OCI-LY1 (cell line): ENCODE measurements around the gene CAPNS1.

ENCODE experiments used
- H2AFZ ChIP-seq: fragments of 200-600 bp; sonication (generic), shearing (Covaris generic); 2 replicates; pipeline ENCODE4 v1.6.0; 2014; ENCODE audit warnings: antibody characterized with exemption, mild to moderate bottlenecking, low read length
- H3F3A ChIP-seq: fragments of 200-600 bp; sonication (generic), shearing (Covaris generic); 2 replicates; pipeline ENCODE4 v1.6.0; 2014; ENCODE audit warnings: mild to moderate bottlenecking, antibody characterized with exemption, low read length, moderate library complexity; ENCODE audit not compliant: insufficient read depth
- H3K27ac ChIP-seq: fragments of 200-600 bp; sonication (generic); 2 replicates; pipeline ENCODE4 v1.5.1; 2014; ENCODE audit warnings: low read length, mixed run types, mild to moderate bottlenecking, low read depth; ENCODE audit not compliant: poor library complexity, severe bottlenecking
- H3K27me3 ChIP-seq: fragments of 200-600 bp; sonication (generic); 2 replicates; pipeline ENCODE4 v1.6.0; 2014; ENCODE audit warnings: antibody characterized with exemption, mild to moderate bottlenecking, low read length, moderate library complexity; ENCODE audit not compliant: insufficient read depth
- H3K36me3 ChIP-seq: fragments of 200-600 bp; sonication (generic); 2 replicates; pipeline ENCODE4 v1.6.1; 2014; ENCODE audit warnings: mild to moderate bottlenecking, antibody characterized with exemption, low read length, moderate library complexity, mixed read lengths; ENCODE audit not compliant: insufficient read depth
- H3K4me1 ChIP-seq: fragments of 200-600 bp; sonication (generic); 2 replicates; pipeline ENCODE4 v1.5.1; 2014; ENCODE audit warnings: mild to moderate bottlenecking, low read length, moderate library complexity; ENCODE audit not compliant: insufficient read depth, severe bottlenecking
- H3K4me2 ChIP-seq: fragments of 200-600 bp; sonication (generic), shearing (Covaris generic); 2 replicates; pipeline ENCODE4 v1.6.1; 2014; ENCODE audit warnings: low read length
- H3K4me3 ChIP-seq: fragments of 200-600 bp; sonication (generic); 2 replicates; pipeline ENCODE4 v1.5.1; 2014; ENCODE audit warnings: low read length, low read depth, mild to moderate bottlenecking, mixed read lengths; ENCODE audit not compliant: poor library complexity, severe bottlenecking
- H3K79me2 ChIP-seq: fragments of 200-600 bp; shearing (Covaris generic); 2 replicates; pipeline ENCODE4 v1.6.1; 2016; ENCODE audit warnings: mixed run types, low read length, mixed read lengths; ENCODE audit not compliant: insufficient read depth
- H3K9ac ChIP-seq: fragments of 200-600 bp; sonication (generic), shearing (Covaris generic); 2 replicates; pipeline ENCODE4 v1.6.1; 2014; ENCODE audit warnings: mild to moderate bottlenecking, low read length, mixed read lengths
- H3K9me2 ChIP-seq: fragments of 200-600 bp; sonication (generic), shearing (Covaris generic); 2 replicates; pipeline ENCODE4 v1.6.1; 2014; ENCODE audit warnings: low read depth, mild to moderate bottlenecking, low read length, mixed read lengths
- H3K9me3 ChIP-seq: fragments of 200-600 bp; shearing (Covaris generic); 2 replicates; pipeline ENCODE4 v1.6.1; 2014; ENCODE audit warnings: low read length, mixed read lengths
- H4K20me1 ChIP-seq: fragments of 200-600 bp; sonication (generic), shearing (Covaris generic); 2 replicates; pipeline ENCODE4 v1.6.0; 2016; ENCODE audit warnings: mild to moderate bottlenecking, low read length; ENCODE audit not compliant: insufficient read depth
- CTCF ChIP-seq: fragments of 200-600 bp; sonication (generic), shearing (Covaris generic); IDR thresholded peaks from 2 replicates; pipeline ENCODE4 v1.5.1; 2017; ENCODE audit warnings: mild to moderate bottlenecking, antibody characterized with exemption, low read length, moderate library complexity, mixed read lengths
- EZH2 ChIP-seq: fragments of 200-600 bp; sonication (generic), shearing (Covaris generic); IDR thresholded peaks from 2 replicates; pipeline ENCODE4 v1.8.0; 2017; ENCODE audit warnings: borderline replicate concordance, mixed run types, mild to moderate bottlenecking, antibody characterized with exemption, low read length, moderate library complexity, mixed read lengths

The CAPNS1 gene

GRCh38 chr19:36099166-36099785 is 40.6 kb upstream of the CAPNS1 start:
- TF ChIP-seq CTCF (no peak), EZH2 (no peak)
- H3K9ac ChIP-seq = no peak overlapping the region
- H3K27ac ChIP-seq = no peak overlapping the region
- H3F3A ChIP-seq = no peaks in the 10 kb centered on the region
- no peaks in the 10 kb centered on the region for H4K20me1 ChIP-seq
- H3K9me3 ChIP-seq = no peaks in the 10 kb centered on the region
- no peaks in the 10 kb centered on the region for H3K4me1 ChIP-seq
- no peaks in the 10 kb centered on the region for H3K9me2 ChIP-seq
- H3K4me3 ChIP-seq = no peak overlapping the region
- H3K4me2 ChIP-seq = no peak overlapping the region
- H3K36me3 ChIP-seq = peaks cover 85% of the 10 kb centered on the region
- no peaks in the 10 kb centered on the region for H3K79me2 ChIP-seq
- no peak overlapping the region for H2AFZ ChIP-seq
- H3K27me3 ChIP-seq = no peaks in the 10 kb centered on the region

GRCh38 chr19:36100476-36100875 is 39.4 kb upstream of the CAPNS1 start:
- Histone ChIP-seq H3K9me2 (no peaks in the 10 kb centered on the region), H4K20me1 (no peaks in the 10 kb centered on the region), H3K9me3 (no peaks in the 10 kb centered on the region), H2AFZ (no peak overlapping the region), H3K79me2 (no peaks in the 10 kb centered on the region), H3K36me3 (peaks cover 88% of the 10 kb centered on the region), H3K27ac (no peak overlapping the region), H3F3A (no peaks in the 10 kb centered on the region), H3K4me3 (no peak overlapping the region), H3K27me3 (no peaks in the 10 kb centered on the region), H3K9ac (no peak overlapping the region), H3K4me2 (no peak overlapping the region), H3K4me1 (no peaks in the 10 kb centered on the region)
- TF ChIP-seq CTCF (no peak), EZH2 (no peak)

- Histone ChIP-seq H4K20me1 (no peaks in the 10 kb centered on the region), H3K36me3 (peaks cover 90% of the 10 kb centered on the region), H3K27ac (no peak overlapping the region), H3K79me2 (no peaks in the 10 kb centered on the region), H3F3A (0 out of 2 replicates have a peak, but pooled peaks cover 2% of the 10 kb centered on the region), H2AFZ (no peak overlapping the region), H3K4me3 (no peak overlapping the region), H3K4me2 (no peak overlapping the region), H3K27me3 (no peaks in the 10 kb centered on the region), H3K9me2 (no peaks in the 10 kb centered on the region), H3K9ac (no peak overlapping the region), H3K9me3 (no peaks in the 10 kb centered on the region), H3K4me1 (no peaks in the 10 kb centered on the region)
- TF ChIP-seq EZH2 (no peak), CTCF (no peak)
Observed at GRCh38 chr19:36101550-36102327, 38.1 kb upstream of the CAPNS1 start.
